CD14-positive monocyte (primary cell): ENCODE results near the gene CHRDL2. TPM values are rescaled to one million over a fixed set of nuclear protein-coding genes. Genes with fewer than 3 reads are reported as not detected.

Source experiments
- DNase-seq, 3 donors: peaks; one replicate each; pipeline ENCODE4 v3.0.0-alpha.2; 2011 to 2022
- H2AFZ ChIP-seq: 2 replicates; pipeline ENCODE4 v1.6.0; 2012; ENCODE audit warnings: mild to moderate bottlenecking, low read depth, low read length, inconsistent platforms; ENCODE audit not compliant: insufficient read depth, poor library complexity, severe bottlenecking
- H3K27ac ChIP-seq, 2 donors: 1 replicate in 1 of 2; 2 replicates in 1 of 2; pipeline ENCODE4 v1.5.1; 2012 to 2013; ENCODE audit warnings: low read length in 2 of 2, control low read depth in 1 of 2, inconsistent platforms in 1 of 2, low read depth in 1 of 2, mild to moderate bottlenecking in 1 of 2
- H3K27me3 ChIP-seq, 2 donors: one replicate each; pipeline versions ENCODE4 v1.6.0 to v1.6.1; 2011 to 2013; ENCODE audit warnings: low read length in 2 of 2; ENCODE audit not compliant: control insufficient read depth in 2 of 2, insufficient read depth in 2 of 2
- H3K36me3 ChIP-seq, 2 donors: replicated peaks in 1 of 2; 1 replicate in 1 of 2; 2 replicates in 1 of 2; pipeline versions ENCODE4 v1.5.1 to v1.6.1; 2012 to 2013; ENCODE audit warnings: low read length in 2 of 2, control low read depth in 1 of 2, inconsistent platforms in 1 of 2, mild to moderate bottlenecking in 1 of 2; ENCODE audit not compliant: insufficient read depth in 2 of 2, control insufficient read depth in 1 of 2
- H3K4me1 ChIP-seq, 2 donors: 1 replicate in 1 of 2; 2 replicates in 1 of 2; pipeline versions ENCODE4 v1.5.1 to v1.6.1; 2012 to 2013; ENCODE audit warnings: low read length in 2 of 2, control low read depth in 1 of 2, inconsistent platforms in 1 of 2, mild to moderate bottlenecking in 1 of 2, moderate library complexity in 1 of 2; ENCODE audit not compliant: insufficient read depth in 2 of 2, control insufficient read depth in 1 of 2
- H3K4me2 ChIP-seq: replicated peaks from 2 replicates; pipeline ENCODE3; 2012; ENCODE audit warnings: low read length, moderate library complexity, mild to moderate bottlenecking; ENCODE audit not compliant: poor library complexity, severe bottlenecking; ENCODE audit errors: extremely low read depth
- H3K4me3 ChIP-seq, 3 experiments: fragments of 200-600 bp in 1 of 3; sonication (generic) in 1 of 3; replicated peaks in 1 of 3; 1 replicate in 2 of 3; 2 replicates in 1 of 3; pipeline ENCODE4 v1.5.1; 2011 to 2013; ENCODE audit warnings: low read length in 3 of 3, mild to moderate bottlenecking in 3 of 3, control low read depth in 2 of 3, low read depth in 2 of 3, inconsistent platforms in 1 of 3, moderate library complexity in 1 of 3
- H3K79me2 ChIP-seq: 2 replicates; pipeline ENCODE4 v1.6.0; 2012; ENCODE audit warnings: mild to moderate bottlenecking, control low read depth, inconsistent platforms, low read length, moderate library complexity; ENCODE audit not compliant: insufficient read depth
- H3K9ac ChIP-seq: 2 replicates; pipeline ENCODE4 v1.6.0; 2017; ENCODE audit warnings: low read length, mild to moderate bottlenecking; ENCODE audit not compliant: insufficient read depth, poor library complexity, severe bottlenecking
- H3K9me3 ChIP-seq, 2 donors: replicated peaks in 1 of 2; 1 replicate in 1 of 2; 2 replicates in 1 of 2; pipeline versions ENCODE4 v1.5.1 to v1.6.1; 2012 to 2013; ENCODE audit warnings: low read length in 2 of 2, control low read depth in 1 of 2; ENCODE audit not compliant: control insufficient read depth in 1 of 2, insufficient read depth in 1 of 2
- H4K20me1 ChIP-seq: 2 replicates; pipeline ENCODE4 v1.6.0; 2012; ENCODE audit warnings: mild to moderate bottlenecking, low read length, control low read depth, moderate library complexity; ENCODE audit not compliant: insufficient read depth
- H3K27ac Mint-ChIP-seq, 7 donors: one replicate each; pipeline ENCODE4 v1.8.0; 2020; ENCODE audit warnings: mild to moderate bottlenecking in 7 of 7, mixed read lengths in 7 of 7, moderate library complexity in 6 of 7, inconsistent platforms in 2 of 7
- H3K27me3 Mint-ChIP-seq, 3 donors: one replicate each; pipeline ENCODE4 v1.8.0; 2021 to 2022; ENCODE audit warnings: low read depth in 3 of 3, mild to moderate bottlenecking in 3 of 3, mixed read lengths in 3 of 3, moderate library complexity in 3 of 3, inconsistent platforms in 1 of 3
- H3K36me3 Mint-ChIP-seq, 2 donors: one replicate each; pipeline ENCODE4 v1.8.0; 2020; ENCODE audit warnings: mixed read lengths in 2 of 2, inconsistent platforms in 1 of 2, mild to moderate bottlenecking in 1 of 2
- H3K4me1 Mint-ChIP-seq: one replicate; pipeline ENCODE4 v1.8.0; 2020; ENCODE audit warnings: mild to moderate bottlenecking, mixed read lengths
- H3K4me3 Mint-ChIP-seq, 2 donors: one replicate each; pipeline ENCODE4 v1.8.0; 2020; ENCODE audit warnings: mild to moderate bottlenecking in 2 of 2, mixed read lengths in 2 of 2, moderate library complexity in 1 of 2
- H3K9me3 Mint-ChIP-seq, 7 donors: one replicate each; pipeline ENCODE4 v1.8.0; 2020 to 2022; ENCODE audit warnings: mixed read lengths in 7 of 7, mild to moderate bottlenecking in 6 of 7, moderate library complexity in 6 of 7, inconsistent platforms in 2 of 7
- CTCF ChIP-seq: fragments of 200-600 bp; IDR thresholded peaks from one replicate; pipeline ENCODE4 v1.8.0; 2022; ENCODE audit warnings: antibody characterized with exemption, mild to moderate bottlenecking
- WGBS: methylation state at CpG from one replicate; pipeline ENCODE4 v1.1.5; 2013; ENCODE audit warnings: missing lambda C conversion rate; ENCODE audit not compliant: insufficient coverage; 5-methylcytosine and 5-hydroxymethylcytosine counted together
- intact Hi-C, 2 donors: fragments of 100-400 bp; cut with micrococcal nuclease; formaldehyde crosslinking; loops; one replicate each; pipeline versions ENCODE4 v1.15.0 to v1.15.1; 2023
- polyA plus RNA-seq, 3 donors: library from polyadenylated mRNA; depleted of rRNA in 1 of 3; unstranded in 2 of 3; stranded (reverse) in 1 of 3; fragments of 300-500 nt in 2 of 3; fragments of >200 nt in 1 of 3; fragmentation: Illumina TruSeq in 2 of 3; gene quantifications; 1 replicate in 2 of 3; 2 replicates in 1 of 3; pipeline ENCODE4 v1.2.3, GENCODE V29; 2012 to 2021

The CHRDL2 gene
- polyA plus RNA-seq, 3 donors: not detected

GRCh38 chr11:74696500-74696899 is 34.7 kb downstream of the CHRDL2 start:
- Mint-ChIP-seq H3K36me3 (no peaks in the 10 kb centered on the region), H3K27ac (no peak overlapping the region), H3K4me3 (no peak overlapping the region), H3K9me3 (peaks cover 0 to 2% (median 0%) of the 10 kb centered on the region in 7 donors), H3K4me1 (peaks cover 8% of the 10 kb centered on the region), H3K27me3 (peaks cover 16 to 17% (median 16%) of the 10 kb centered on the region in 3 donors)
- H2AFZ ChIP-seq: no peak overlapping the region
- no peak overlapping the region for H3K4me2 ChIP-seq
- peaks cover 0 to 8% of the 10 kb centered on the region in 2 donors for H3K27me3 ChIP-seq
- no peaks in the 10 kb centered on the region for H4K20me1 ChIP-seq
- WGBS: 80% methylated on average over 5 of the region's 6 CpGs
- H3K4me1 ChIP-seq: no peaks in the 10 kb centered on the region
- no peak for TF ChIP-seq CTCF
- DNase-seq: no peak
- H3K79me2 ChIP-seq: no peaks in the 10 kb centered on the region
- no peak overlapping the region for H3K9ac ChIP-seq
- H3K9me3 ChIP-seq: no peaks in the 10 kb centered on the region
- intact Hi-C loops: no loop called here
- no peak overlapping the region for H3K4me3 ChIP-seq
- no peak overlapping the region for H3K27ac ChIP-seq
- no peaks in the 10 kb centered on the region for H3K36me3 ChIP-seq

DNA sequence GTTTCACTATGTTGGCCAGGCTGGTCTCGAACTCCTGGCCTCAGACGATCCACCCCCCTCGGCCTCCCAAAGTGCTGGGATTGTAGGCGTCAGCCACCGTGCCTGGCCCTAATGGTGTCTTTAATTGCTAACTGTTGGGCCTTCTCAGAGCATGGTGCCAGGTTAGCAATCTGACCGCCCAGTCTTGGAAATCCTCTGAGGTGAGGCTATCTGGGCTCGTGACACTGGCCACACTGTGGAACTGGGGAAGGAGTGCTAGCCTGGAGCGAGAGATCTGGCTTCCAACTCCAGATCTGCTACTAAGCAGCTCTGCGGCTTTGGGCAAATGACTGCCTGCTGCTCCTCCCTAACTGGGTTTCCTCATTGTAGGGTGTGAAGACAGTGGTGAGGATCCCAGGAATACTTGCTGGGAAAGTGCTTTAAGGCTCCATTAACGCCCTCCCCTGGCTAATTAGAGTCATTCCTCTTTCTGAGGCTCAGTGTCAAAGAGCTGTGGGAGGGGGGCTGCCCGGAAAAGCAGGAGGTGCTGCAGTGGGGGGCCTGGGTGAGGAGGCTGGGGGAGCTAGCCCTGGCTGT is 35.4 kb downstream of the CHRDL2 start:
- Histone ChIP-seq H3K79me2 (no peaks in the 10 kb centered on the region), H3K4me1 (no peaks in the 10 kb centered on the region), H4K20me1 (no peaks in the 10 kb centered on the region), H3K9me3 (no peaks in the 10 kb centered on the region), H3K27ac (no peak overlapping the region), H2AFZ (no peak overlapping the region), H3K4me2 (no peak overlapping the region), H3K36me3 (no peaks in the 10 kb centered on the region), H3K27me3 (peaks cover 0 to 8% of the 10 kb centered on the region in 2 donors), H3K4me3 (no peak overlapping the region), H3K9ac (no peak overlapping the region)
- Mint-ChIP-seq H3K4me1 (peaks cover 8% of the 10 kb centered on the region), H3K27ac (no peak overlapping the region), H3K4me3 (no peak overlapping the region), H3K9me3 (peaks cover 0 to under 1% (median 0%) of the 10 kb centered on the region in 7 donors), H3K27me3 (peaks cover 16 to 17% (median 16%) of the 10 kb centered on the region in 3 donors), H3K36me3 (no peaks in the 10 kb centered on the region)
- DNase-seq: no peak
- TF ChIP-seq CTCF: no peak
- WGBS: 92% methylated on average over 10 of the region's 11 CpGs
- intact Hi-C loops: no loop called here
